HG03469 (cell line): ENCODE data around the gene PLOD1.
"Not testable (repeated sequence)": the region's sequence is repeated elsewhere in the genome, so short reads cannot be mapped to it uniquely, and the experiment has no call there.

Experiments used
- ATAC-seq: cut with Tn5 transposase; IDR thresholded peaks from one replicate; pipeline ENCODE4 v1.9.1; 2021; ENCODE audit warnings: mild to moderate bottlenecking, moderate library complexity, moderate number of reproducible peaks; ENCODE audit not compliant: unreplicated experiment

PLOD1 gene

GRCh38 chr1:11938722-11939526, 4.4 kb downstream of the PLOD1 start:
- no peak for ATAC-seq

GRCh38 chr1:11939794-11940193, 5.3 kb downstream of the PLOD1 start:
- ATAC-seq: not testable (repeated sequence)

GRCh38 chr1:11940260-11940921, 5.9 kb downstream of the PLOD1 start:
- ATAC-seq: no peak

GRCh38 chr1:11942280-11942679, 7.8 kb downstream of the PLOD1 start:
- ATAC-seq: no peak

GRCh38 chr1:11943619-11944018, 9.1 kb downstream of the PLOD1 start:
- ATAC-seq: no peak

GRCh38 chr1:11944358-11944931, 9.9 kb downstream of the PLOD1 start:
- ATAC-seq: no peak

- ATAC-seq: no peak
These were observed 12.1 kb downstream of the PLOD1 start for GRCh38 chr1:11946647-11947046.

- ATAC-seq: no peak
These were observed 14.4 kb downstream of the PLOD1 start for GRCh38 chr1:11948822-11949458.

- ATAC-seq: no peak
These were observed 17.4 kb downstream of the PLOD1 start for GRCh38 chr1:11951901-11952300.

- no peak for ATAC-seq
These were observed 18.1 kb downstream of the PLOD1 start for GRCh38 chr1:11952455-11953109.

GRCh38 chr1:11955221-11955620, 20.7 kb downstream of the PLOD1 start:
- no peak for ATAC-seq

GRCh38 chr1:11957398-11957797, 22.9 kb downstream of the PLOD1 start:
- ATAC-seq: no peak

- no peak for ATAC-seq
These were observed 23.4 kb downstream of the PLOD1 start for GRCh38 chr1:11957897-11958296.

GRCh38 chr1:11960276-11960675, 25.8 kb downstream of the PLOD1 start:
- no peak for ATAC-seq

- ATAC-seq: no peak
These were observed 26.2 kb downstream of the PLOD1 start for GRCh38 chr1:11960715-11961114.

- ATAC-seq: no peak
These were observed 26.7 kb downstream of the PLOD1 start for GRCh38 chr1:11961230-11961629.

GRCh38 chr1:11963622-11964021, 29.1 kb downstream of the PLOD1 start:
- no peak for ATAC-seq

- ATAC-seq: no peak
These were observed 30.1 kb downstream of the PLOD1 start for GRCh38 chr1:11964656-11965055.

GRCh38 chr1:11967028-11967547, 32.6 kb downstream of the PLOD1 start:
- ATAC-seq: no peak

GRCh38 chr1:11970441-11971185, 36.1 kb downstream of the PLOD1 start:
- ATAC-seq: no peak
